HCT116 (cell line): ENCODE measurements around the gene ESPN.

Experiments used
- RAD21 ChIP-seq: IDR thresholded peaks from 2 replicates; pipeline ENCODE4 v1.6.1; 2012; ENCODE audit warnings: low read depth, mild to moderate bottlenecking
- SIN3A ChIP-seq: IDR thresholded peaks from 2 replicates; pipeline ENCODE4 v1.6.1; 2012; ENCODE audit warnings: low read depth
- TCF7L2 ChIP-seq: IDR thresholded peaks from 2 replicates; pipeline ENCODE4 v1.7.0; 2011; ENCODE audit warnings: borderline replicate concordance, inconsistent platforms; ENCODE audit not compliant: insufficient read depth, insufficient read length; ENCODE audit errors: extremely low read depth
- YY1 ChIP-seq: IDR thresholded peaks from 2 replicates; pipeline ENCODE4 v1.6.1; 2011; ENCODE audit warnings: low read length, low read depth, moderate library complexity, mild to moderate bottlenecking; ENCODE audit not compliant: insufficient replicate concordance; ENCODE audit errors: extremely low read depth
- TF ChIP-seq, protein P1 (sequence below), 3 experiments: fragments of 200-600 bp in 1 of 3; sonication (generic) in 1 of 3; IDR thresholded peaks in 2 of 3; conservative IDR thresholded peaks in 1 of 3; 2 replicates each; pipeline ENCODE4 v1.5.1; 2012 to 2017; ENCODE audit warnings: low read depth in 2 of 3, low read length in 2 of 3, antibody characterized with exemption in 1 of 3, borderline replicate concordance in 1 of 3, control low read depth in 1 of 3, mild to moderate bottlenecking in 1 of 3, mixed read lengths in 1 of 3, mixed run types in 1 of 3, moderate library complexity in 1 of 3; ENCODE audit not compliant: insufficient read depth in 1 of 3
- TF ChIP-seq, protein P2 (sequence below): IDR thresholded peaks from 2 replicates; pipeline ENCODE4 v1.6.1; 2012

DNA sequence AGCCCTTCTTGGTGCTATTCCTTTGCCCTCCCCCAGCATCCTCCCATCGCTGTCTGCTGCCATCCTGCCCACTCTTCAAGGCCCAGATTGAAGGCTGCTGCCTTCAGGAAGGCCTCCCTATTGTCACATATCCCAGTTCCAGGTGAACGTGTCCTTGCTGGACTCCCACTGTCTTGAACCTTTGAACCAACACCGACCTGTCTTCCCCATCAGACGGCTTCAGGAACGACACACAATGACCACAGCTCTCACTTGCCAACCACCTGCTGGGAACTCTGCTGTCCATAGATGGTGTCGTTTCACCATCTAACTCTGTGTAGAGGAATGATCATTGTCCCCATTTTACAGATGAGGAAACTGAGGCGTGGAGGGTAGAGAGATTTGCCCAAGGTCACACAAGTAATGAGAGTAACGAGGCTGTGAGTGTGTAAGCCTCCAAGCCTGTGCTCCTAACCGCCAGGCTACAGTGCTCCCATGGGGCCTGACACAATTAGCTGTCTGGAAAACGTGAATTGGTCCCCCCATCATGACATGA is 76.8 kb downstream of the ESPN start:
- no peak for TF ChIP-seq SIN3A
- TF ChIP-seq RAD21: no peak
- TF ChIP-seq, protein P1, sequence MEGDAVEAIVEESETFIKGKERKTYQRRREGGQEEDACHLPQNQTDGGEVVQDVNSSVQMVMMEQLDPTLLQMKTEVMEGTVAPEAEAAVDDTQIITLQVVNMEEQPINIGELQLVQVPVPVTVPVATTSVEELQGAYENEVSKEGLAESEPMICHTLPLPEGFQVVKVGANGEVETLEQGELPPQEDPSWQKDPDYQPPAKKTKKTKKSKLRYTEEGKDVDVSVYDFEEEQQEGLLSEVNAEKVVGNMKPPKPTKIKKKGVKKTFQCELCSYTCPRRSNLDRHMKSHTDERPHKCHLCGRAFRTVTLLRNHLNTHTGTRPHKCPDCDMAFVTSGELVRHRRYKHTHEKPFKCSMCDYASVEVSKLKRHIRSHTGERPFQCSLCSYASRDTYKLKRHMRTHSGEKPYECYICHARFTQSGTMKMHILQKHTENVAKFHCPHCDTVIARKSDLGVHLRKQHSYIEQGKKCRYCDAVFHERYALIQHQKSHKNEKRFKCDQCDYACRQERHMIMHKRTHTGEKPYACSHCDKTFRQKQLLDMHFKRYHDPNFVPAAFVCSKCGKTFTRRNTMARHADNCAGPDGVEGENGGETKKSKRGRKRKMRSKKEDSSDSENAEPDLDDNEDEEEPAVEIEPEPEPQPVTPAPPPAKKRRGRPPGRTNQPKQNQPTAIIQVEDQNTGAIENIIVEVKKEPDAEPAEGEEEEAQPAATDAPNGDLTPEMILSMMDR (IDR thresholded peaks at IDR 0.05 in 2 of 3, conservative IDR thresholded peaks at IDR 0.05 in 1 of 3; ENCODE audit: borderline replicate concordance in 1 of 3, insufficient read depth in 1 of 3, low read depth in 2 of 3, low read length in 2 of 3): no peak
- no peak for TF ChIP-seq YY1
- TF ChIP-seq, protein P2, sequence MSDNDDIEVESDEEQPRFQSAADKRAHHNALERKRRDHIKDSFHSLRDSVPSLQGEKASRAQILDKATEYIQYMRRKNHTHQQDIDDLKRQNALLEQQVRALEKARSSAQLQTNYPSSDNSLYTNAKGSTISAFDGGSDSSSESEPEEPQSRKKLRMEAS: no peak
- TF ChIP-seq TCF7L2: no peak
